Iris pigment epithelial cell (primary cell): Measurements from ENCODE around the gene OPRM1.

Experiments used
- DNase-seq: peaks from one replicate; pipeline ENCODE4 v3.0.0-alpha.2; 2011; ENCODE audit warnings: low read depth

The OPRM1 gene

DNA sequence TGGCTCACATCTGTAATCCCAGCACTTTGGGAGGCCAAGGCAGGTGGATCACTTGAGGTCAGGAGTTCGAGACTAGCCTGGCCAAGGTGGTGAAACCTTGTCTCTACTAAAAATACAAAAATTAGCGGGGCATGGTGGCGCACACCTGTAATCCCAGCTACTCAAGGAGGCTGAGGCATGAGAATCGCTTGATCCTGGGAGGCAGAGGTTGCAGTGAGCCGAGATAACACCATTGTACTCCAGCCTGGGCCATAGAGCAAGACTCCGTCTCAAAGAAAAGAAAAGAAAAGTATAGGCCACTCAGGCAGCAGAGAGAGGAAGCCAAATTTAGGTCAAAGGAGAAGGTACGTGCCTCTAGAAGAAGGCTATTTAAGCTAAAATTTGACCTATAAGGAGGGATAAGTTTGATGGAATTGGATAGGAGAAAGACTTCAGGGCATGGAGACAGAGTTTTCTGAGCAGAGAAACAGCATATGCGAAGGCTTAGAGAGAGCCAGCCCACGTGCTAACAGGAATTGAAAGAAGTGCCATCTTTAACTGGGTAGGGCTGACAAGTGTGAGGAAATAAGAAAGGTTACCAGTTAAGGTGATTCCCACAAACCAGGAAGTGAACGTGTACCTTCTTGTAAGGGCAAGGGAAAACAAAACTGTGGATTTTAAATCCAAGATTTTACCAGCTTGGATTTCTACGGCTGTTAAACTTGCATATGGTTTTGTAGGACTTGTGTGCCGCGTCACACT lies 203.7 kb downstream of the OPRM1 start:
- no peak for DNase-seq

DNA sequence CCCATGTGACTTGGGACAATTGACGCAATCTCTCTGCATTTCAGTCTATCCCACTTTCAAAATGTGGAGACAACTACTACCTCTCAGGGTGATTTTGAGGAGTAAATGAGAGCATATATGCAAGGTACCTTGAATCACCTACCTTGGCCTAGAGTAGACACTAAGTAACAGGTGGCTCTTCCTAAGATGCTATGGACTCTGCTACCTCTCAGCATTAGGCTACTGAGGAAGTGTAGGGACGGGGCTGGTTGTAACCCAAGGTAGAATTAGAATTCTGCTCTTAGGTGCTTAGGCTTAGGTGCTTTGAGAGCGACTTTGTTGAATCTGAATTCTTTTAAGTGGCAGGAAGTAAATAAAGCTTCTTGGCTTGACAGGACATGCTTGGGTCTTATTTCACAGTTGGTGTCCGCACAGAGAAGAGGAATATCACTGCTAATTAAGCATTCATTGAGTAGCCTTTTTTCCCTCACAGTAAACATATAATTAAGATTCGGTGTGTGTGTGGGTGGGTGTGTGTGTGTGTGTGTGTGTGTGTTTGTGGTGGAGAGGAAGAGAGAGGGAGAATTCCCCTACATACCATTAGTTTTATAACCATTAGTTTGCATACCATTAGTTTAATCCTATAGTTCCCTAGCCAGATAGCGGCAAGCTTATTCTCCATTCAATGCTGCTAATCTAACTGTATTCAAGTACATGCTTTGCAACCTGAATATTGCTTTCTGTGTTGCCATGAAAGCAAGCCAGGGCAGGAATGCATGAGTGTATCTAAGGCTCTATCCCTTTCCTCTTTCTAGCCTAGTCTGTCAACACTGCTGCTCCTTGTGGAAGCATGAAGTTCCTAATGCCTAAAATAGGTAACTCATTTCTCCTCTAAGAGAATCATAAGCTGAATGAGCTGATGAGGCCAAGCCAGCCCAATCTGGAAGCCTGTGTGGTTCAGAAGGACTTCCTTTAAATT lies 205.0 kb downstream of the OPRM1 start:
- DNase-seq = no peak

DNA sequence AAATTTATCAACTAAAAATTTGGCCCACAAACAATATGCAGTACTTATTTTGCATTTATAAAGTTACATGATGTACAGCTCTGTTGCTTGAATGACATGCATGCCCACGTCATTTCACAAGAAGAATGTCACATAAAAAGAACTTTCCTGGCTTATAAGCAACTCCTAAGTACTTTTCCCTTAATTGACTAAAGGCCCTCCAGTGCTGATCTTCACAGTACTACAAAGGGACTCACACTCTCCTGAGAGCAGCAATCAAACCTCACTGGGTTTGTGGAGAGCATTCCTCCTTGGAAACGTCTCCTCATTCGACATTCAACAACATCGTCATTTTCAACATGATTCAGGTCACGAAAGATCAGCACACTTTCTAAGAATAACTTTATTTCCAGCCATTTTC lies 206.5 kb downstream of the OPRM1 start:
- no peak for DNase-seq

DNA sequence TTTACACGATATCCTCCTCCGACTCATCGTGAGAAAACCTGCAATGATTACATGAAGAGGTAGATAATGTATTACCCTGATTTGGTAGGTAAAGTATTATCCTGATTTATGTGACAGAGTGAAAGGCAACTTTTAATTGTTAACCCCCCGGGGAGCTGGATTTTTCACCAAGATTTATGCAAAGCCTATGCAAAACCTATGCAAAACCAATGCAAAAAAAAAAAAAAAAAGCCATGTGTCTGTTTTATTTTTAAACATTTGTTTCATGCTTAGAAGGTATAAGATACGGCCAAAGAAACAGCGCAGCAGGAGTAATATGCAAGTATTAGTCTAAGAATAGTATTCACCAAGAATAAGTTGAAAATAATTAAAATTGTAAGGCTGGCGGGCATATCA lies 207.7 kb downstream of the OPRM1 start:
- DNase-seq = no peak

DNA sequence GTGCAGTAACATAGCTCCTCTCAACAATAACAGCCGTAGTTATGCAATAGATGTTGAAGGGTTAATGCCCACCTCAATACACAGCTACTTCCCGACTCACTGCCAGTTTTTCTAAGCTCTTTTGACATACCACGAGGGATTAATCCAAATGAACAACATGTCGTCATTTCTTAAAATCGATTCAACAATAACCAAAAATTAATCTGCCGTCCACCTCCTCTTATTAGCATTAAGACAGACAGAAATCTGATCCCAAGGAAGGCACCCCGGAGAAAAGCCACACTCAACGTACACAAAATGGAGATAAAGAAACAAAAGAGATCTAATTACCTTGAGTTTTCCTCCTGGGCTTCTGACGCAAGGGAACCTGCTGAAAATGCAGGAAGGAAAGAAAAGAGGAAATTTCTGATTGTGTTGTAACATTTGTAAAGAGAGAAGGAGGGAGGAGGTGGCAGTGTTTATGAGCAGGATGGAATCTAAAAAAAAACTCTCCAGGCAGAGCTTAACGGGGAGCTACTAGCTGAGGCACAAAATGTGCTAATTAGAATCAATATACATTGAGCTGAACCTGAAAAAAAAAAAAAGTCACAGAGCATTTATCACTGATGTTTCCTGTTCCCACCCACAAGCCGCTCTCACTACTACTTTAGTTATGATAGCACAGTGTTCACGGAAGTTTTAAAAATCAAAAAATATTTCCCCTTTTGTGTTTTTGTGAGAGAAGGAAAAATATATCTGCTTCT lies 208.2 kb downstream of the OPRM1 start:
- no peak for DNase-seq

DNA sequence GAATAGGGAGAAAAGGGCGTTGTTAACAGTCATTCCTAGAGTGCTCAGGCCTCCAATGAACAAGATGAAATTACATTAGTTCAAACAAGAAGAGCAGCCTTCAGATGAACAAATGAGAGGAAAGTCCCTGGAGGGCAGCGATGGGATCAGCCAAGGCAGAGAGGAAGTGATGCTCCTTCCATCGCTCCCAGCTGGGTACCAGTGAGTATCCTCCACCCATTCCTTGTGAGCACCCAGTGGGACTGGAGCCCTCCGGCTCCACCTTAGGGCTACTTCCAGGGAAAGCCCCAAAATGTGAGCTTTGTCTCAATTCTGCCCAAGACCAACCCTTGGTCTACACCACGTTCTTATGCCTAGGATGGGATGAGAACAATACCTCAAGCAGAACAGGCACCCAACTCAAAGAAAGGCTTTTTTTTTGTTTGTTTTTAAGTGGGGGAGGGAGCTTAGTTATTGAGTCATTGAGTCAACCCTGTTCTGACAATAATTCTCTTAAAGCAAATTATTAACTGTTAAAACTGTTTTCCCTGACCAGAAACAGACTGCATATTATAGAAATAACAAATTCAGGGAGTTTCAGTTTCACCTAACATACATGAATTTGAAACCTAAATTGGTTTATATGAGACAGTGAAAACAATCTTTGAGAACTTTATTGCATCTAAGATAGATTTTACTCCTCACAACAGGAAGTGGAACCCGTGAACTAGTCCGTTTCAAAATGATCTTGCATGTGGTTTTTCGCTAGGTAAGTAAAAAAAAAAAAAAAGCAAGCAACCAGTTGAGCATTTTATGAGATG lies 210.7 kb downstream of the OPRM1 start:
- no peak for DNase-seq

DNA sequence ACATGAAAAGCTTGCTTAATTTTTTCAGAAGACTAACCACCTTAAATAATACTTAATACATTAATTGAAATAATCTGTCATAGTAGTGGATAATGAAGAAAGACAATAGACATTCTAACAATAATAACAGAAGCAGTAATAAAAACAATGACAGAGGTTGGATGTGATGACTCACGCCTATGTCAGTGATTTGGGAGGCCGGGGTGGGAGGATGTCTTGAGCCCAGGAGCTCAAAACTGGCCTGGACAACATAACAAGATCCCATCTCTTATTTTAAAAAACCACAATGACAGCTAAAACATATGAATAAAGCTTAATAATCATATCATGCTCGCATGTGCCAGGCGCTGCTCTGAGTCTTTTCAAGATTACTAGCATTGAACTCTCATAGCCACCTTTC lies 212.1 kb downstream of the OPRM1 start:
- no peak for DNase-seq

DNA sequence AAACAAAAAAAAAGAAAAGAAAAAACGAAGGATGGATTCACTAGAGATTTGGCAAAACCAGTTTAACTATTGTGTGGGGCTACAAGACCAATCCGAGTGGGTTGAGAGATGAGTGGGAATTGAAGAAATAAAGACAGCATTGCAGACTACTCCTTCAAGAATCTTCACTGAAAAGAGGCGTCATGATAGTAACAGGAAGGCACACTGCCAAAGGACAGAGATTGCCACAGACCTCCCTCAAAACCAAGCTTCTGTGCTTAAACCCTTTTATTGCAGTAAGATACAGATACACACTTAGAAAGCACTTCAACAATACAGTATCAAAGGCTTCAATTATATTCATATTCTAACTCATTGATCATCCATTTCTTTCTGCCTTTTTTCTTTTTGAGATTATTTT lies 213.6 kb downstream of the OPRM1 start:
- peak; percentile 18 for DNase-seq

DNA sequence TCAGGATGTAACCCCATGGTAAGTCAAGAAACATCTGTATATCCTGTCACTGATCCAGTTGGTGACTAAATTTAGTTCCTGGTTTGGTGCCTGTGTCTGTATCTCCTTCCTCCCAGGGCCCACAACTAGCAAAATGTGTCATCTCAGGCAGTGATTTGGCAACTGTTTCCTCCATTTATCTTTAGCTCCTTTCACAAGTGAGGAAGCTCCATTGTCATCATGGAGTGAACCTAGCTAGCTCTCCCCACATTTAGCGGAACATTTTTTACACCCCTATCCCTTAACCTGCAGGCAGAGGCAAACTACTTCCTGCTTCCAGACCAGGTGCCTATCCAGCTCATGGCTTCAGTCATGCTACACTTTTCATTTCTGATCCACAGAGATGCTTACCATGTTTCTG lies 218.0 kb downstream of the OPRM1 start:
- no peak for DNase-seq

DNA sequence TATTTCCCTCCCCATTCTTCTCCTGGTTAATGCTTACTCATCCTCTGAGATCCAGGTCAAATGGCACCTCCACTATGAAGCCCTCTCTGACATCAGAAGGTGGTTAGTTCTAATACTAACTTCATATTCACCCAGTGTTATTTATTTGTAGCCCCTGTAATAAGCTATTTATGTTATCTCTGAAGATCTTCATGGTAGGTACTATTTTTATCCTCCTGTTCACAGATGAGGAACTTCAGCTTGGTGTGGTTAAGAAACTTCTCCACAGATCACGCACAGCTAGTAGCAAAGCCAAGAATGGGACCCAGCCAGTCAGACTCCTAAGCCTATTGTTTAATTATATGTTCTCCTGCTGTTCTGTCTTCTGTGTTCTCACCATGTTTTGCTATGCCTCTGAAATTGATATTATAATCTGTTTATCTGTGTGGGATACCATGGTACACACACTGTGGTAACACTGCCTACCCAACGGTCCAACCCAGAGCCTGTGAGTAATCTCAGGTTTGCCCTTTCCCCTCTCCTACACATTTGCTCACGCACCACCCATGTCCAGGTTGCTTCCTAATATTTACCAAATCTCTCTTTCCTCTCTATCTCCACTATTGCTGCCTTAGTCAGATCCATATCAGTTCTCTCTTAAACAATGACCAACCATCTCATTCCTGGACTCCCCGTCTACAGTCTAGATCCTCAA lies 219.2 kb downstream of the OPRM1 start:
- DNase-seq = no peak

DNA sequence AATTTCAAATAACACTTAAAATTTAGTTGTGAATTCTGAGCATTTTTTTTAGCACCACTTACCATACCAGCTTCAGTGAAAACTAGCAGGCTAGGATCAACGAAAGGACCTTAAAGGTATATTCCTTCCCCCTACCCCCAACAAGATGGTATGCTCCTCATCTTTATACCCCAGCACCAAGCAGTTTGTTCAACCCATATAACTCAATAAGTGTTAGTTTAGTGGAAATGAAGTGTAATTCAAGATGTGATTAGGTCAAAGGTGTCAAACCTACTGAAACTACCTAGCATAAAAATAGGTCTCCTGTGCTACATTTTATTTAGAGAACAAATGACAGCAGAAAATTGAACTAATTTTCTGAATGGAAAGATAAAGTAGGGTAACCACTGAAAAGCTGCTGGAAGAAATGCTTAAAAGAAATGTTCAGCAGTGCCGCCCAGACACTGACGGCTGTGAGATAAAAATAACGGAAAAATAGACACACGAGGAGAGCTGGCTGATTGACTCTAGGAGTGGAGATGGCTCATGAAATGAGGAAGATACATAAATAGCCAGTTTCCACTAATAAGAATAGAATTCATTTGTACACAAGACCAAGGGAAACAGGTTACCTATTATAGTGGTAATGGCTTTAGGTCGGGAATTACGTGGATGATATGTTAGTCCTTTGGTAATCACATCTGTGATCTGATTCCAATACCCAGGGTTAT lies 222.8 kb downstream of the OPRM1 start:
- no peak for DNase-seq

DNA sequence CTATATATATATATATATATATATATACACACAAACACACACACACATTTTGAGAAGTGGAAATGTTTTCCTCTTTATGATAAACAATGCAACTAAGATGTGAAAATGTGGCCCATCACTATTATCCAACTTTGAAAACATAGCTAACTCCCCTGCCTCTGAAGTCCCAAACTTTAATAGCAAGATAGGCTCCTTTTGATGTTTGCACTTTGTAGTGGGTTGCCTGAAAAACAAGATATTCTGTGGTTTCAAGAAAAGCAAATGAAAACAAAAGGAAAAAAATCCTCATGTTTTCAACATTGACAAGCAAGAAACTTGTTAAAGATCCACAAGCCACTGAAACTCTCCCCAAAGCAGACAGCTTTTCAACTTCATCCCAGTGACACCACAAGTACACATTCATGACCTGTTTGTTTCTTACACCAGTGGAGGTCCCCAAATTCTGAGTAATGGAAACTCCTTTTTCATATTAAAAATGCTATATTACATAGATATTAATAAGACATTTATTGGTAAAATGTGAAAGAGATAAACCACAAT lies 227.6 kb downstream of the OPRM1 start:
- DNase-seq = no peak

DNA sequence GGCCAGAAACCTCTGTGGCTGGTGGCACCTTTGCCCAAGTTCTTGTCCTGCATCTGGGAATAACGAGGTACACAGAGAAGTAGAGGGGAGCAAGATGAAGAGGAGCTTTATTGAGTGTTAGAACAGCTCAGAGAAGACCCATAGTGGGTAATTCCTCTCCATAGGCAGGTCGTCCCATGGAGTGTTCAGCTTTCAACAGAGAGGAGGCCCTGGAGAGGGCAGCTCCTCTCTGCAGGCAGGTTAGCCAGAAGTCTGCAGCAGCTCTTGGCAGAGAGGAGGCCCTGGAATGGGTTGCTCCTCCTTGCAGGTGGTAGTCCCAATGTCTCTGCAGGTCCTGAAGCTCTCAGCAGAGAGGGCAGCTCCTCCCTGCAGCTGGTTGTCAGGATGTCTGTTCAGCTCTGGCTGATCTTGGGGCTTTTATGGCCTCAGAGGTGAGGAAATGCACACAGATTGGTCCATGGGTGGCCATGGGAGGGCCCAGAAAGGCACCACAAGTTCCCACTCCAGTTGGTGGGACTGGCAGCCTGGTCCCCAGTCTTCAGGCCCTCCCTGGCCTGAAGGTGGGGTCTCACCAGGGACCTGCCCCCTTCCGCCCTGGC lies 228.6 kb downstream of the OPRM1 start:
- DNase-seq = no peak

DNA sequence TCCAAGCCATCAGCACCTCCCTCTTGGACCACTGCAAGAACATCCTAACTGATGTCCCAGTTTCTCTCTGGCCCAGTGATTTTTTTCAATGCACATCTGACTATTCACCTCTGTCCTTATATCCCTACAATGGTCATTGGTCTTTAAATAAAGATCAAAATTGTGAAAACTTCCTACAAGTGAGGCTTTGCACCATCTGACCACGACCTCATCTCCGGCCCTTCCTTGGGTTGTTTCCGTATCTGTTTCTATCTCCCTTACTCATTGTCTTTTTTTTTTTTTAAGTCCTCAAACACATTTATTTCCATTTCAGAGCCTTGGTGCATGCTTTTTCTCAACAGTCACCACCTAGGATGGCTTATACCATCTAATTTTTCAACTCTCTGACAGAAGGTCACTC lies 229.4 kb downstream of the OPRM1 start:
- no peak for DNase-seq

DNA sequence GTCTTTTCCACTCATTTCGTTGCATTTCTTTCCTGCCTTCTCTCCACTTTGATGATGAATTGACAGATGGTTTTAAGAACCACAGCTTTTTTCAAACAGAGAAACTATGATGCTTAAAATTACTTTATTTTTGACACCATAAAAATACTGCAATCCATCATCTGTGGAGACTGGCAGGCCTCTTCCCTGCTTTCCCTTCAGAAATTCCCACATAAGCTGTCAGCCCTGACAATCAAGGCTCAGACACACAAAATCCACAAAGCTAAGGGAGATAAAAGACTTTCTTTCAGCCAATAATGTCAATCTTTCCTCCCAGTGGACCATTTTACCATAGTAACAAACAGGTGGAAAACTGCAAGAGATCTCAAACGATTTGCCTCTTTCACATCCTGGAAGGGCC lies 235.1 kb downstream of the OPRM1 start:
- no peak for DNase-seq

DNA sequence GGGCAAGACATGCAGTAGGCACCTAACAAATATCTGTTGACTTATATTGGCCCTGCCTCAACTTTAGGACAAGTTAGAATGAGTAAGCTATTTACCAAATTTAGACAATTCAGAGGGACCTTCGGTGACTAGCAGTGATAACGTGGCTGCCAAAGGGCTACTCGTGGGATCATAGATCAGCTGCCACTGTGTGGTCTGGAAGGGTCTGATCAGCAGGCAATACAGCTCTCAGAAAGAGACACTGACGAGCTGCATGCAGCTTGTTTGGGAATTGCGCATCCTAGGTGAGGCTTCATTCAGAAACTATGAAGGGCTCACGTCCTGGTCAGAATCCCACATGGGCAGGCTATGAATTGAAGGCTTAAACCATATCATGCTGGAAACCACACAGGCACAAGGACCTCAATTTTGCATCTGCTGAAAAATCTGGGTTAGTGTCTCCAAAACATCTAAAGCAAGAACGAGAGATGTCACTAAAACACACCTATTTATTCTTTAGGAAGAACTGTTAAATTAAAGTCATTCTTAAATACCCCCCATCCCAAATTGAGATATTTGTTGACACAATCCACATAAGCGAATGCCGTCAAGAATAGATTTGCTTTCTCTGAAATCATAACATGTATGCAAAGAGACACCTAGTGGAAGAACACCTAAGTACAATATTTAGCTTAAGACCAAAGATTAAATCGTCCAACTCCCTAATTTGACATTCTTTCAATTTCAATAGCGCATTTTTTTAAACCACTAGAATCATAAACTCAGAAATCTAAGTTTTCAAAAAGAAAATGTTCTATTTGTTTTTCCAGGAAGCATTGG lies 238.0 kb downstream of the OPRM1 start:
- DNase-seq = peak; percentile 54

DNA sequence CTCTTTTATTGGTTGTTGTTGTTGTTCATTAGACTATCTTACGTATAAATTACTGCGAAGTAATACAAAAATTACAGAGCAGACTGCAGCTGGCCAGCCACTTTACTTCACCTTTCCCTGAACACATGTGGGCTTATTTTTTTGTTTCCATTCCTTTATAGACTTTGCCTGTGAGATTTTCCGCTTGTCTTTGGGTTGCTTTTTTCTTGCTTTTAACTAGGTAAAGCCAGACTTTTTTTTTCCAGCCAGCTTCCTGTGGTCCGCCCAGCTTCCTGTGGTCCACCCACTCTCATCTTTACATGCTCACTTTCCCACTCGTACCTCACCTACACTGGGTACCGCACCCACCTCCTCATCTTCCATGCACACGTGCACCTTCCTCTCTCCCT lies 238.6 kb downstream of the OPRM1 start:
- no peak for DNase-seq

DNA sequence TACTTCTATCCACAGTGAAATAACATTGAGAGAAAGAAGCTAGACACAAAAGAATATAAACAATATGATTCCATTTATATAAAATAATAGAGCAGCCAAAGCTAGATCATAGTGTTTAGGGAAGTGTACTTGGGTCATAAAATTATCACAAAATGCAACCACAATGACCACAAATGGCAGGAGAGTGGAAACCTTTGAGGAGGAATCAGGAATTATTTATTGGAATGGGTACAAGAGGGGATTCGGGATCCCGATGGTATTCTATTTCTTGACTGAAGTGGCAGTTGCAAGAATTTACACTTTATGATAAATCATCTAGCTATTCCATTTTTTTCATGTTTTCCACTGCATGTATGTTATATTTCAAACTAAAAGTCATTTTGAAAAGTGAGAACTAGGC lies 241.5 kb downstream of the OPRM1 start:
- no peak for DNase-seq

DNA sequence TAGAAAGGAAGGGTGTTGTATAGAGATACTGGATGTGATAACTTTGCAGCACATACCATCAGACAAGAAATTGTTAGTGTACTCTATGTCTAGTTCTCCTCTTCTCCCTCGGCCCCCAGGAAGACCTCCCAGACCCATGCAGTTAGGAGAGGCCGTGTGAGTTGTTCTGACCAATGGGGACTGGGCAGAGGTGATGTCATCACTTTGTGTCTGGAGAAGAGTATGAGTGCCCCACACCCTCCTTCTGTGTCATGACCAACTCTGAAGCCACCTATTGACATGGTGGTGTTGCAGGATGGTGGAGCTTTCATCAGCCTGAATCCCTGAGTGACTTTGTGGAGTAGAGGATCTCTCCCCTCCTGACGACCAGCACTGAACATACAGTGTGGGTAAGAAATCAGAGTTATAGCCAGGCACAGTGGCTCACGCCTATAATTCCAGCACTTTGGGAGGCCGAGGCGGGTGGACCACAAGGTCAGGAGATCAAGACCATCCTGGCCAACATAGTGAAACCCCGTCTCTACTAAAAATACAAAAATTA lies 245.3 kb downstream of the OPRM1 start:
- DNase-seq = no peak
